HG03558 (cell line): ENCODE results near the gene CYS1.

Experiments
- ATAC-seq: cut with Tn5 transposase; IDR thresholded peaks from one replicate; pipeline ENCODE4 v1.9.1; 2021; ENCODE audit warnings: moderate number of reproducible peaks; ENCODE audit not compliant: unreplicated experiment; ENCODE audit errors: extremely low read depth

The CYS1 gene

GRCh38 chr2:10075101-10075500 is 5.1 kb downstream of the CYS1 start:
- no peak for ATAC-seq

- no peak for ATAC-seq
Observed at GRCh38 chr2:10073706-10074105, 6.5 kb downstream of the CYS1 start.

GRCh38 chr2:10072656-10073480 is 7.3 kb downstream of the CYS1 start:
- ATAC-seq: no peak

- ATAC-seq: no peak
Observed at GRCh38 chr2:10071595-10071994, 8.6 kb downstream of the CYS1 start.

- no peak for ATAC-seq
Observed at GRCh38 chr2:10071176-10071575, 9.0 kb downstream of the CYS1 start.

- no peak for ATAC-seq
Observed at GRCh38 chr2:10067881-10068280, 12.3 kb downstream of the CYS1 start.

- no peak for ATAC-seq
Observed at GRCh38 chr2:10067330-10067729, 12.9 kb downstream of the CYS1 start.

- no peak for ATAC-seq
Observed at GRCh38 chr2:10065773-10066055, 14.5 kb downstream of the CYS1 start.

- ATAC-seq: no peak
Observed at GRCh38 chr2:10064932-10065772, 15.1 kb downstream of the CYS1 start.

GRCh38 chr2:10063566-10063965 is 16.6 kb downstream of the CYS1 start:
- ATAC-seq: no peak

GRCh38 chr2:10062931-10063365 is 17.3 kb downstream of the CYS1 start:
- no peak for ATAC-seq

GRCh38 chr2:10061221-10061925 is 18.8 kb downstream of the CYS1 start:
- no peak for ATAC-seq

- ATAC-seq: no peak
Observed at GRCh38 chr2:10059552-10060335, 20.5 kb downstream of the CYS1 start.

GRCh38 chr2:10059016-10059351 is 21.2 kb downstream of the CYS1 start:
- no peak for ATAC-seq

GRCh38 chr2:10058251-10059015 is 21.8 kb downstream of the CYS1 start:
- ATAC-seq: no peak

- ATAC-seq: no peak
Observed at GRCh38 chr2:10057231-10058107, 22.7 kb downstream of the CYS1 start.

GRCh38 chr2:10056439-10056838 is 23.8 kb downstream of the CYS1 start:
- no peak for ATAC-seq

- ATAC-seq: no peak
Observed at GRCh38 chr2:10054976-10055375, 25.2 kb downstream of the CYS1 start.

- ATAC-seq: no peak
Observed at GRCh38 chr2:10054424-10054823, 25.8 kb downstream of the CYS1 start.
